Pancreas (tissue), 10 donors: ENCODE measurements around the gene DRG1. TPM values are rescaled to one million over a fixed set of nuclear protein-coding genes. Genes with fewer than 3 reads are reported as not detected.

Experiments
- ATAC-seq, 4 donors: fragments of 200-7000 bp; cut with Tn5 transposase; one replicate each; pipeline versions ENCODE4 v1.8.0 to v1.9.1; 2020; ENCODE audit warnings: mild to moderate bottlenecking in 4 of 4, moderate library complexity in 4 of 4
- DNase-seq, 6 donors: peaks; one replicate each; pipeline ENCODE4 v3.0.0-alpha.2; 2020
- FAIRE-seq: peaks from 2 replicates; lab custom pipeline; 2012; peaks lifted over from hg19 to GRCh38; lab: Jason Lieb, UNC
- H3K27ac ChIP-seq, 4 donors: fragments of 200-600 bp; sonication (generic); 1 replicate in 3 of 4; 2 replicates in 1 of 4; pipeline versions ENCODE4 v1.5.0 to v1.8.0; 2020
- H3K27me3 ChIP-seq, 4 donors: fragments of 200-600 bp; one replicate each; pipeline ENCODE4 v1.8.0; 2021
- H3K36me3 ChIP-seq, 3 donors: fragments of 200-600 bp; sonication (generic) in 1 of 3; one replicate each; pipeline versions ENCODE4 v1.5.0 to v1.8.0; 2020 to 2021
- H3K4me1 ChIP-seq, 3 donors: fragments of 200-600 bp; one replicate each; pipeline ENCODE4 v1.8.0; 2021
- H3K4me3 ChIP-seq, 4 donors: fragments of 200-600 bp; sonication (generic) in 2 of 4; one replicate each; pipeline versions ENCODE4 v1.5.0 to v1.8.0; 2020 to 2021
- H3K9me3 ChIP-seq, 4 donors: fragments of 200-600 bp; one replicate each; pipeline ENCODE4 v1.8.0; 2021
- CTCF ChIP-seq, 4 donors: fragments of 200-600 bp; sonication (generic) in 3 of 4; IDR thresholded peaks; one replicate each; pipeline versions ENCODE4 v1.5.0 to v1.8.0; 2021; ENCODE audit warnings: antibody characterized with exemption in 4 of 4
- WGBS, 2 donors: extraction: QIAGEN DNeasy Blood & Tissue Kit; methylation state at CpG; one replicate each; pipeline ENCODE4 v1.1.7; 2013; 5-methylcytosine and 5-hydroxymethylcytosine counted together
- intact Hi-C, 3 donors: fragments of 100-400 bp; cut with DNase I; formaldehyde crosslinking; loops; one replicate each; pipeline versions ENCODE4 v1.11.1 to v1.14.2; 2022
- polyA plus RNA-seq, 2 donors: library from polyadenylated mRNA; stranded (reverse); fragments of 200-250 nt; gene quantifications; one replicate each; pipeline ENCODE4 v1.2.3, GENCODE V29; 2013
- total RNA-seq, 6 donors: library from RNA; stranded (reverse); fragmentation: NEBNext Ultra II Directional in 4 of 6; extraction: Animal tissue kit (Norgen Biotek cat#: 25700) in 4 of 6; gene quantifications; one replicate each; pipeline versions ENCODE4 v1.2.1 to v1.2.4, GENCODE V29; 2021 to 2023
- donor health status: healthy with polysubstance abuse.
- donor health status: DM: no; HTN: no; CAD: no; lungs with moderate emphysema.
- donor health status: DM: no; HTN: no; CAD: no.
- donor health status: control.
- donor health status: control.
- donor health status: Bipolar disorder and iron deficiency.
- donor health status: DM: yes; HTN: yes; CAD: no.
- donor health status: DM: no; HTN: no; CAD: no.
- donor health status: DM: no; HTN: no; CAD: no.
- donor health status: DM: yes; HTN: yes; CAD: no.

DRG1 gene
- total and polyA plus RNA-seq, 8 donors = 26.4 to 38.7 (median 30.9) TPM

GRCh38 chr22:31360029-31360428 lies 39.4 kb upstream of the DRG1 start:
- FAIRE-seq (no peak), ATAC-seq (no peak), DNase-seq (no peak)
- H3K4me1 ChIP-seq = no peaks in the 10 kb centered on the region
- TF ChIP-seq CTCF (IDR thresholded peaks at IDR 0.05) = no peak
- intact Hi-C loops = no loop called here
- 68 to 69% methylated on average over 1 of the region's 1 CpG for WGBS, 2 donors
- H3K4me3 ChIP-seq = no peak overlapping the region
- no peak overlapping the region for H3K27ac ChIP-seq
- H3K27me3 ChIP-seq = no peaks in the 10 kb centered on the region
- H3K36me3 ChIP-seq = no peaks in the 10 kb centered on the region
- H3K9me3 ChIP-seq = no peaks in the 10 kb centered on the region

GRCh38 chr22:31361743-31362142 lies 37.7 kb upstream of the DRG1 start:
- WGBS, 2 donors = 57 to 89% methylated on average over 1 of the region's 1 CpG
- no peak for FAIRE-seq
- intact Hi-C loops = no loop called here
- no peak for DNase-seq
- Histone ChIP-seq H3K4me1 (no peaks in the 10 kb centered on the region), H3K27me3 (no peaks in the 10 kb centered on the region), H3K36me3 (no peaks in the 10 kb centered on the region), H3K27ac (no peak overlapping the region), H3K4me3 (no peak overlapping the region), H3K9me3 (no peaks in the 10 kb centered on the region)
- TF ChIP-seq CTCF (IDR thresholded peaks at IDR 0.05) = no peak
- no peak for ATAC-seq

GRCh38 chr22:31363885-31364465 lies 35.4 kb upstream of the DRG1 start:
- H3K36me3 ChIP-seq = no peaks in the 10 kb centered on the region
- no peak overlapping the region for H3K27ac ChIP-seq
- no peak for DNase-seq
- no peaks in the 10 kb centered on the region for H3K27me3 ChIP-seq
- no peaks in the 10 kb centered on the region for H3K4me1 ChIP-seq
- TF ChIP-seq CTCF (IDR thresholded peaks at IDR 0.05) = no peak
- no peak for FAIRE-seq
- WGBS, 2 donors = 59 to 61% methylated on average over 3 of the region's 3 CpGs
- no peak for ATAC-seq
- intact Hi-C loops = no loop called here
- H3K4me3 ChIP-seq = no peak overlapping the region
- H3K9me3 ChIP-seq = no peaks in the 10 kb centered on the region

GRCh38 chr22:31367426-31367825 lies 32.0 kb upstream of the DRG1 start:
- 76 to 79% methylated on average over 3 of the region's 3 CpGs for WGBS, 2 donors
- Histone ChIP-seq H3K4me1 (no peaks in the 10 kb centered on the region), H3K36me3 (no peaks in the 10 kb centered on the region), H3K4me3 (no peak overlapping the region), H3K27me3 (no peaks in the 10 kb centered on the region), H3K9me3 (no peaks in the 10 kb centered on the region), H3K27ac (no peak overlapping the region)
- ATAC-seq (no peak), FAIRE-seq (no peak), DNase-seq (no peak)
- intact Hi-C loops = no loop called here
- no peak for TF ChIP-seq CTCF (IDR thresholded peaks at IDR 0.05)

GRCh38 chr22:31377612-31378011 lies 21.8 kb upstream of the DRG1 start:
- ATAC-seq (no peak), FAIRE-seq (no peak), DNase-seq (no peak)
- H3K27ac ChIP-seq = no peak overlapping the region
- H3K4me3 ChIP-seq = no peak overlapping the region
- H3K36me3 ChIP-seq = no peaks in the 10 kb centered on the region
- no peaks in the 10 kb centered on the region for H3K4me1 ChIP-seq
- H3K9me3 ChIP-seq = no peaks in the 10 kb centered on the region
- no peak for TF ChIP-seq CTCF (IDR thresholded peaks at IDR 0.05)
- 80 to 87% methylated on average over 3 of the region's 3 CpGs for WGBS, 2 donors
- no peaks in the 10 kb centered on the region for H3K27me3 ChIP-seq
- intact Hi-C loops = no loop called here
